ENCODE measurements around the gene ADGRE2.
"Not testable (repeated sequence)": the region's sequence is repeated elsewhere in the genome, so short reads cannot be mapped to it uniquely, and the experiment has no call there.

Gene ADGRE2

DNA sequence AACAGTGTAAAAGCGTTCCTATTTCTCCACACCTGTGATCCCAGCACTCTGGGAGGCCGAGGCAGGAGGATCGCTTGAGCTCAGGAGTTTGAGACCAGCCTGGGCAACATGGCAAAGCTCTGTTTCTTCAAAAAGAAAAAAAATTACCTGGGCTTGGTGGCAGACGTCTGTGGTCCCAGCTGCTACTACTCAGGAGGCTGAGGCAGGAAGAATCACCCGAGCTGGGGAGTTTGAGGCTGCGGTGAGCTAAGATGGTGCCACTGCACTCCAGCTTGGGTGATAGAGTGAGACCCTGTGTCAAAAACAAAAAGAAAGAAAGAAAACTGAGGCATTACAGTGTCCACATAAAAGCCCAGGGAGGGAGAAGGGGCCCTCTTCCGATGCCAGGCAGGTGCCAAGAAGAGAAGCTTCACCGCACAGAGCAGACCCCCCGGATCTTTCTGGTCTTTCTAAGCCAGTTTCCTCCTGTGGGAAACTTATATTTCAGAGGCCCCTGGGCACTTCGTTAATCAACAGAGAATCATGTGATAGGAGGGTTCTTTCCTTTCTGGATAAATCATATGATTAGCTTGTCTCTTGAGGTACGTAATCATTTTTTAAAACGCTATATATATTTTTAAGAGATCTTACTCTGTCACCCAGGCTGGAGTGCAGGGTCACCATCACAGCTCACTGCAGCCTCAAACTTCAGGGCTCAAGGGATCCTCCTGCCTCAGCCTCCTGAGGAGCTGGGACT is at the start of gene ADGRE2:
Gene ADGRE2, minus strand, starts transcription at position 451 of the 736 bp plus-strand sequence. CDS start 1,804 bp downstream, outside the sequence.
- DNase-seq, result not testable (repeated sequence)

GRCh38 chr19:14826006-14826405 is 47.6 kb upstream of the ADGRE2 start:
- DNase-seq, result no peak

- no peak for DNase-seq
Observed at GRCh38 chr19:14821937-14822336, 43.6 kb upstream of the ADGRE2 start.

DNA sequence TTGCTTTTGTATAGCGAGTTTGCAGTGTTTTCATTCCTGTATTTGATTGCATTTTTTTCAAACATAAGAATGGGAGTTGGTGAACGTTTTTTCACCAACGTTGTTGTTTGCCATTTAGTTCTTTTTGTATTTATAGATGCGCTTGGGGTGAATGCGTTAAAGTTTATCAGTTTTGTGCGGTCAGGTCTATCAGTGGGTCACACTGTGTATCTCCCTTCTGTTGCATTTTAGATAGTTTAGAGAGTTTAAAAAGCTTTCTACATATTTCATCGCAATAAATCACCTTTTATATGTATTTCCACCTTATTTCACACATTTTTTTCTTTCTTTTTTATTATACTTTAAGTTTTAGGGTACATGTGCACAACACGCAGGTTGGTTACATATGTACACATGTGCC is 40.2 kb upstream of the ADGRE2 start:
- no peak for DNase-seq

DNA sequence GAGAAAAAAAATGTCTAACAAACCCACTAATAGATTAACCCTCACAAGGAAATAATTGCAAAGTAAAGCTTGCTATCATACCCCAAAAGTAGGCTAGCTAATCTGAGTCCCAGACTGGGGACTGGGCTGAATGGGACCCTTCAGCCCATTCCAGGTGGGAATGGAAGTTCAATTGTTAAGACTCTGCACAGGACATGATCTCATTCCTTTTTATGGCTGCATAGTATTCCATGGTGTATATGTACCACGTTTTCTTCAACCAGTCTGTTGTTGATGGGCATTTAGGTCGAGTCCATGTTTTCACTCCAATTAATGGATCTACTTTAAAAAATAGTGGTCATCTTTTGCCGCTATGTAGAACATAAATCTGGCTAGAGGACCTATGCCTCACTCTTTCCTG is 38.7 kb upstream of the ADGRE2 start:
- DNase-seq, result no peak

DNA sequence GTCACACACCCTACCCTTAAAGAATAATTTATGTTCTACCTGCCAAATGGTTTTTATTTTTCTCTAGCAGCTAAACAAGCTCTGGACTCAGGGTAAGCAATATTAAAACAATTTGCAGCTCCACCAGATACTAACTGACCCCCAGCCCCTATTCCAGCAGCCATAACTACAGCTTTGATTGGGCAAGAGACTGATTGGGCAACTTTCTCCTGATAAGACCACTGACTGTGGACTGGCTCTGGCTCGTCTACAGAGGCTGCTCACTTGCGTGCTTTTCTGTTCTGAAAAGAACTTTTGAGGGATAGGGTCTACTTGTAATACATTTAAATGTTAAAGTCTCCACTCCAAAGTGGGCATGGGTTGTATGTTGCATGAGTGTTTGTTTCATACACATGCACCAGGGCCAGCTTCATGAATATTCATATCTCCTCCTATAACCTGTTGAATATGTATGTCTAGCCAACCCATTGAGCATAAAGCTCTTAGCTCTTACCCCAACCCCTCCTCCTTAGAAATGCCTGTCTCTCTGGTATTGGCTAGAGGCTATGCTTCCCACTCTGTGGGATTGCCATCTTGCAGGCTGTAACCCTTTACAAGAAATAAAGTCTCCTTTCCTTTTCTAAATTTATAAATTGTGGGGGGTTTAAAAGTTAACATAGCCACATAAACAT is 36.8 kb upstream of the ADGRE2 start:
- DNase-seq, result no peak

GRCh38 chr19:14809272-14810057 is 31.1 kb upstream of the ADGRE2 start:
- DNase-seq, result no peak

DNA sequence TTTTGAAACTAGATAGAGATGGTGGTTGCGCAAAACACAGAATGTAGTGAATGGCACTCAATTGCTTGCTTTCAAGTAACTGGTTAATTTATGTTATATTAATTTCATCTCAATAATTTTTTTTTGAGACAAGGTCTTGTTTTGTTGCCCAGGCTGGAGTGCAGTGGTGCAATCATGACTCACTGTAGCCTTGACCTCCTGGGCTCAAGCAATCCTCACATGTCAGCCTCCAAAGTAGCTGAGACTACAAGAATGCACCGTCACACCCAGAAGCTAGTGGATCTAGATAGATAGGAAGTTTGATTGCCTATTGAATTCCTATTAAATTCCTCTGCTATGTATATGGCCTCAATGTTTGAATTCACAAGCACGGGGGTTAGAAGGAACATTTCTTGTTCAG is 26.4 kb upstream of the ADGRE2 start:
- DNase-seq, result no peak

DNA sequence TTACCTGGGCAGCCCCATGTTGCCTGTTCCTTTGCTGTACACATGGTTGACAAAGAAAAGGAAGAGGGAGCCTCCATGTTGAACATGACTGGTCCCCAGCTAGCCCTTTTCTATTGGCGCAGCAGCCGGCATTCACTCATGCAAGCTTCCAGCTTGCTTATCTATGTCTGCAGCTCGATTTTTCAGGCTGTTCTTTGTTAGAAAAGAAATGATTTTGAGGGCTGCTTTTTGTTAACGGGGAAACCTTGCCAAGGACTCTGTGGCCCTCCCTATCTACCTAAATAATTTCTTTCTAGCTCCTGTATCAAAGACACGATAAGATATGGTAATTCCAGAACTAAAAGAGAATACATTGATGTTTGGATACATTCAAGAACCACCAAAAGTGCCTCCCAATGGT is 20.4 kb upstream of the ADGRE2 start:
- no peak for DNase-seq

- no peak for DNase-seq
Observed at GRCh38 chr19:14796021-14796420, 17.7 kb upstream of the ADGRE2 start.

DNA sequence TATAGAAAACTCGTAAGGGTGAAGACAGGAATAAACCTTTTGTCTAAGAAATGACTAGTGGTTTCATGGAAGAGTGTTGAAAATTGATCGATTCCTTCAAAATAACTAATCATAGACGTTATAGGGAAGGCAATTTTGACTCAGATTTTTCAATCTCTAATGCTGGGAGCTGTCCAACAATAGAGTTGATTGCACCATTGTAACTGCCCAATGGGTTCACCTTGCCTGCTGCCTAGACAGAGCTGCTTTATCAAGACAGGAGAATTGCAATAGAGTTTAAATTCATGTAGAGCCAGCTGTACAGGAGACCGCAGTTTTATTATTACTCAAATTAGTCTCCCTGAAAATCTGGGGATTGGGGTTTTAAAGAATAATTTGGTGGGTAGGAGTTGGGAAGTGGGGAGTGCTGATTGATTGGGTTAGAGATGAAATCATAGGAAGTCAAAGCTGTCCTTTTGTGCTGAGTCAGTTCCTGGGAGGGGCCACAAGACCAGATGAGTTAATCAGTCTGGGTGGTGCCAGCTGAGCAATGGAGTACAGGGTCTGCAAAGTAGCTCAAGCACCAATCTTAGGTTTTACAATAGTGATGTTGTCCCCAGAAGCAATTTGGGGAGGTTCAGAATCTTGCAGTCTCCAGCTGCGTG is 16.8 kb upstream of the ADGRE2 start:
- no peak for DNase-seq

- DNase-seq, result peak in 1 of 3 experiments; percentile 9
Observed at GRCh38 chr19:14792250-14792649, 13.9 kb upstream of the ADGRE2 start.

GRCh38 chr19:14786421-14786851 is 8.1 kb upstream of the ADGRE2 start:
- no peak for DNase-seq

DNA sequence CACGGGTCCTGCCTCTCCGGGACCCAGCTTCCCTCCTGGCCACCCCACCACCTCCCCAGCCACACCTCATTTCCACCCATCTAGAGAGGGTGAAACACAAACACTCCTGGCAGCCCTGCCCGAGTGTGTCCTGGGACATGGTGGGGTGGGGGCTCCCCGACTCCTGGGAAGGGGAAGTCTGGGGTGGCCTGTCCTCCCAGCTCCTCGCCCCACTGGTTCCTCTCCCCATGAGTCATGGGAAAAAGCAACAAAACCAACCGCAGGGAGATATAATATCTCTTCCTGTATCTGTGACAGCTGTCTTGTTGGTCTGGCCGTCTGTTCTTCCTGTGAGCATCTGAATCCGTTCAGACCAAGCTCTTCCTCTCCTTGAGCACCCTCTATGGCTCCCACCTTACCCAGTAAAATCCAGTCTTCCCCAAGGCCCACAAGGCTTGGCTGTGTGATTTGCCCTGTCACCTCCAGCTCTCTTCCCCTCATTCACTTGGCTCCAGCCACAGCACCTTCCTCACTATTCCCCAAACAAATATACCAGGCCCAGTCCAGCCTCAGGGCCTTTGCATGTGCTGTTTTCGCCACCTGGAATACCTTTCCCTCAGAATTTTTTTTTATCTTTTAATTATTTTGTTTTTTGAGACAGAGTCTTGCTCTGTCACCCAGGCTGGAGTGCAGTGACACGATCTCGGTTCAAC is 6.9 kb upstream of the ADGRE2 start:
- DNase-seq, result not testable (repeated sequence)

GRCh38 chr19:14784730-14785101 is 6.4 kb upstream of the ADGRE2 start:
- DNase-seq, result not testable (repeated sequence)

- not testable (repeated sequence) for DNase-seq
Observed at GRCh38 chr19:14783410-14783998, 5.1 kb upstream of the ADGRE2 start.

GRCh38 chr19:14782626-14783409 is 4.5 kb upstream of the ADGRE2 start:
- DNase-seq, result no peak

DNA sequence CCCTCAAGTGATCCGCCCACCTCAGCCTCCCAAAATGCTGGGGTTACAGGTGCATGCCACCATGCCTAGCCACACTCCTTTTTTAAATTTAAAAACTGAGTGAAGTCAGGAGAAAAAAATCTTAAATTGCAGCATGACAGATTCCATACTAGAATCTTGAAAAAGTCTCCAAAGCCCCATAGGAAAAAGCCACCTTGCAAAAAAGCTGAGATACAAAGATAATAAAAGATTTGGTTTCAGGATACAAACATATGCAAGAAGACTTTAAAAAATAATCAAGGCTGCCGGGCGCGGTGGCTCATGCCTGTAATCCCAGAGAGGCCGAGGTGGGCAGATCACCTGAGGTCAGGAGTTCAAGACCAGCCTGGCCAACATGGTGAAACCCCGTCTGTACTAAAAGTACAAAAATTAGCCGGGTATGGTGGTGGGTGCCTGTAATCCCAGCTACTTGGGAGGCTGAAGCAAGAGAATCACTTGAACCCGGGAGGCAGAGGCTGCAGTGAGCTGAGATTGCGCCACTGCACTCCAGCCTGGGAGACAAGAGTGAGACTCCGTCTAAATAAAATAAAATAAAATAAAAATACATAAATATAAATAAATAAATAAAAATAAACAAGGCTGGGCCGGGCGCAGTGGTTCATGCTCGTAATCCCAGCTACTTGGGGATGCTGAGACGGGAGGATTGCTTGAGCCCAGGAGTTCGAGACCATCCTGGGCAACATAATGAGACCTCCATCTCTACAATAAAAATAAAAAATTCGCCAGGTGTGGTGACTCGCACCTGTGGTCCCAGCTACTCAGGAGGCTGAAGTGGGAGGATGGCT is 3.6 kb upstream of the ADGRE2 start:
- DNase-seq, result not testable (repeated sequence)

- DNase-seq, result not testable (repeated sequence)
Observed at GRCh38 chr19:14780622-14781225, 2.4 kb upstream of the ADGRE2 start.

GRCh38 chr19:14779151-14779550 is 791 bp upstream of the ADGRE2 start:
- no peak for DNase-seq
